Adrenal gland (tissue), 12 donors: ENCODE data around the gene FAM83C. TPM values are rescaled to one million over a fixed set of nuclear protein-coding genes. Genes with fewer than 3 reads are reported as not detected.
A peak's percentile ranks its signal among the peaks of the same experiment; 100 is the strongest.

Experiments used
- DNase-seq, 7 donors: peaks; one replicate each; pipeline ENCODE4 v3.0.0-alpha.2; 2019 to 2020
- H3K27ac ChIP-seq, 5 donors: fragments of 200-600 bp; sonication (generic) in 4 of 5; 1 replicate in 3 of 5; 2 replicates in 2 of 5; pipeline versions ENCODE4 v1.5.1 to v1.8.0; 2016 to 2020; ENCODE audit warnings: mild to moderate bottlenecking in 1 of 5
- H3K27me3 ChIP-seq: fragments of 200-600 bp; 2 replicates; pipeline ENCODE4 v1.8.0; 2021
- H3K36me3 ChIP-seq, 2 donors: fragments of 200-600 bp; replicated peaks in 1 of 2; 1 replicate in 1 of 2; 2 replicates in 1 of 2; pipeline versions ENCODE4 v1.5.1 to v1.8.0; 2018 to 2022
- H3K4me1 ChIP-seq, 2 donors: fragments of 200-600 bp; replicated peaks in 1 of 2; 1 replicate in 1 of 2; 2 replicates in 1 of 2; pipeline versions ENCODE4 v1.5.1 to v1.8.0; 2018 to 2021
- H3K4me3 ChIP-seq, 4 donors: fragments of 200-600 bp; sonication (generic) in 3 of 4; one replicate each; pipeline ENCODE4 v1.5.1; 2016 to 2018
- H3K9me3 ChIP-seq, 3 donors: fragments of 200-600 bp; sonication (generic) in 1 of 3; replicated peaks in 1 of 3; 1 replicate in 2 of 3; 2 replicates in 1 of 3; pipeline versions ENCODE4 v1.5.1 to v1.8.0; 2016 to 2021
- POLR2A ChIP-seq, 2 donors: fragments of 450-650 bp; IDR thresholded peaks; one replicate each; pipeline ENCODE4 v1.6.1; 2017; ENCODE audit warnings: antibody characterized with exemption in 2 of 2, mild to moderate bottlenecking in 2 of 2, moderate library complexity in 1 of 2
- WGBS, 4 donors: extraction: QIAGEN DNeasy Blood & Tissue Kit in 2 of 4; methylation state at CpG; one replicate each; pipeline versions ENCODE4 v1.1.5 to v1.1.7; 2013 to 2017; 5-methylcytosine and 5-hydroxymethylcytosine counted together
- intact Hi-C, 2 donors: fragments of 100-400 bp; cut with DNase I; formaldehyde crosslinking; loops; one replicate each; pipeline versions ENCODE4 v1.14.1 to v1.15.0; 2022 to 2023
- polyA plus RNA-seq, 3 donors: library from polyadenylated mRNA; stranded (reverse); fragments of 200-250 nt in 2 of 3; fragments of 350-450 nt in 1 of 3; fragmentation: Illumina TruSeq in 1 of 3; extraction: RNeasy Lipid Tissue Mini Kit (QIAGEN cat#74804) in 1 of 3; gene quantifications; one replicate each; pipeline ENCODE4 v1.2.3, GENCODE V29; 2013 to 2014
- total RNA-seq, 9 donors: library from RNA; depleted of rRNA in 4 of 9; stranded (reverse); fragments of >200 nt in 4 of 9; fragments of 120-200 nt in 1 of 9; fragmentation: NEBNext Ultra II Directional in 1 of 9; extraction: Animal tissue kit (Norgen Biotek cat#: 25700) in 1 of 9; gene quantifications; one replicate each; pipeline versions ENCODE4 v1.1.0 to v1.2.4, GENCODE V29; 2013 to 2023
- TF ChIP-seq, protein P1 (sequence below), 6 experiments: fragments of 450-650 bp in 4 of 6; fragments of 200-600 bp in 2 of 6; sonication (generic) in 1 of 6; IDR thresholded peaks; 1 replicate in 5 of 6; 2 replicates in 1 of 6; pipeline versions ENCODE4 v1.5.1 to v1.8.0; 2016 to 2021; ENCODE audit warnings: antibody characterized with exemption in 6 of 6, mild to moderate bottlenecking in 2 of 6, moderate library complexity in 1 of 6
- donor health status: healthy with polysubstance abuse.
- donor health status: Bipolar disorder and iron deficiency.
- donor health status: DM: yes; HTN: yes; CAD: no.
- donor health status: DM: no; HTN: no; CAD: no.
- donor health status: DM: no; HTN: no; CAD: no.
- donor health status: DM: yes; HTN: yes; CAD: no.

Gene FAM83C
- total and polyA plus RNA-seq, 12 donors = 0.03 to 0.11 TPM; not detected in 10

DNA sequence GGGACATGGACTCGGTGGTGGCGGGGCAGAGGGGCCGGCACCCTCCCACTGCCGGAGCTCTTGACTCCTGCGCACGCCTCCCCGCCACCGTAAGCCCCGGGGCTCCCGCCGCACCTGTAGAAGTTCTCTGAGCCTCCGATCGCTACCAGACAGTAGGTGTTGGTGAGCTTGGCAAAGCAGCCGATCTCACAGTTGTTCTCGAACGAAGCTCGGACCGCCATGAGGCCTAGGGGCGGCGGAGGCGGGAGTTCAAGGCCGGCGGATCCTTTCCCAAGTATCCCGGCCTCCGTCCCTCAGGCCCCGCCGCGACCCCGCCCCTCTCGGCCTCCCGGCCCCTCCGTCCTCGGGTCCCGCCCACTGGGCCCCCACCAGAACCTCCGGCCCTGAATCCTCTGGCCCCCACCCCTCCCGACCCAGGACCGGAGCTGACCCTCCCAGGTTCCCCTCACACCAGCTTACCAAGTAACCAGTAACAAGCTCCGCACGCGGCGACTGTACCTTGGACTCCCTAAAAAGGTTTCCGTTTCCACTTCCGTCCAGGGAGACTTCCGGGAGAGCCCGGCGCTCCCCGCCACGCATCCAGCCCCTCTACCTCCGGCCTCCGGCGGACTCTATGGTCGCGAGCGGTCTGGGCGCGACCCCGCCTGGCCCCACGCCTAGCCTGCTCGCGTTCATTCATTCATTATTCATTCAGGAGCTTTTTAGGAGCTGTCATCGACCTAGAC lies 7.8 kb downstream of the FAM83C start, which contains the start of gene EIF6:
Gene EIF6 (minus strand): TSS at position 506 of the 725 bp plus-strand sequence. CDS start 285 bp downstream, at position 221.
- Histone ChIP-seq H3K36me3 (peaks cover 0 to 13% of the 10 kb centered on the region in 2 donors), H3K4me1 (peaks cover 11 to 36% of the 10 kb centered on the region in 2 donors), H3K27ac (peak within 1 kb of the TSS in 4 of 5 donors; percentile 19 to 90 (median 74)), H3K27me3 (no peaks in the 10 kb centered on the region), H3K9me3 (no peaks in the 10 kb centered on the region), H3K4me3 (peak within 1 kb of the TSS; percentile 17 to 98 (median 75))
- TF ChIP-seq, protein P1, sequence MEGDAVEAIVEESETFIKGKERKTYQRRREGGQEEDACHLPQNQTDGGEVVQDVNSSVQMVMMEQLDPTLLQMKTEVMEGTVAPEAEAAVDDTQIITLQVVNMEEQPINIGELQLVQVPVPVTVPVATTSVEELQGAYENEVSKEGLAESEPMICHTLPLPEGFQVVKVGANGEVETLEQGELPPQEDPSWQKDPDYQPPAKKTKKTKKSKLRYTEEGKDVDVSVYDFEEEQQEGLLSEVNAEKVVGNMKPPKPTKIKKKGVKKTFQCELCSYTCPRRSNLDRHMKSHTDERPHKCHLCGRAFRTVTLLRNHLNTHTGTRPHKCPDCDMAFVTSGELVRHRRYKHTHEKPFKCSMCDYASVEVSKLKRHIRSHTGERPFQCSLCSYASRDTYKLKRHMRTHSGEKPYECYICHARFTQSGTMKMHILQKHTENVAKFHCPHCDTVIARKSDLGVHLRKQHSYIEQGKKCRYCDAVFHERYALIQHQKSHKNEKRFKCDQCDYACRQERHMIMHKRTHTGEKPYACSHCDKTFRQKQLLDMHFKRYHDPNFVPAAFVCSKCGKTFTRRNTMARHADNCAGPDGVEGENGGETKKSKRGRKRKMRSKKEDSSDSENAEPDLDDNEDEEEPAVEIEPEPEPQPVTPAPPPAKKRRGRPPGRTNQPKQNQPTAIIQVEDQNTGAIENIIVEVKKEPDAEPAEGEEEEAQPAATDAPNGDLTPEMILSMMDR (IDR thresholded peaks at IDR 0.05) = no peak
- TF ChIP-seq POLR2A (IDR thresholded peaks at IDR 0.05) = no peak
- WGBS, 4 donors = 0 to 1% (median 0%) methylated on average over 23 to 61 of the region's 61 CpGs
- DNase-seq = peak; percentile 77 to 90 (median 80)
- intact Hi-C loops = no loop called here

DNA sequence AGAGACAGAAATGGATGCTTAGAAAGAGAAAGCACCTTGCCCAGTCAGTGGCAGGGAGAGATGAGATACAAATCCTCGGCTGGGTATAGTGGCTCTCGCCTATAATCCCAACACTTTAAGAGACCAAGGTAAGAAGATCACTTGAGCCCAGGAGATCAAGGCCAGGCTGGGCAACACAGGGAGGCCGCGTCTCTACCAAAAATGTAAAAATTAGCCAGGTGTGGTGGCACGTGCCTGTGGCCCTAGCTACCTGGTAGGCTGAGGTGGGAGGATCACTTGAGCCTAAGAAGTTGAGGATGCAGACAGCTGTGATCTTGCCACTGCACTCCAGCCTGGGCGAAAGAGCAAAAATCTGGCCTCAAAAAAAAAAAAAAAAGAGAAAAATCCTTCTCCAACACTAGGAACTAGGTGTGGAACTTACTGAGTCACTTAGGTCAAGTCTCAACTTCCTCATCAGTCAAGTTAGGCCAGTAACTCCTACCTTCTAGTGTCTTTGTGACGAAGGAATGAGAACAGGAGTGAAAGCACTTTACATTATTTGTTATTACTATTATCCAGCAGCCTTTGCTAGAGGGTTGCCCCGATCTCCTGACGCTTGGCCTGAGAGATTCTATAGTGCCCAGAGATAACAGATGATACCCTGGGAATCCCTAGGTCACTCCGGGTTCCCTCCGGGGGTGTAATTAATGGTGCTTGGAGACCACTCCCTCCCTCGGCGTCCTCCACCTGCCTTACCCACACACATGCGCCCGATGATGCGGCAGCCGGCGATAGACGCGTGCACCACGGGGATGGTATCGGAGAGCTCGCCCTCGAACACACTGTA lies 8.6 kb downstream of the FAM83C start:
- peaks cover 0 to 21% of the 10 kb centered on the region in 2 donors for H3K36me3 ChIP-seq
- peak overlapping the region; percentile 17 to 98 (median 75) for H3K4me3 ChIP-seq
- no peaks in the 10 kb centered on the region for H3K27me3 ChIP-seq
- 15 to 32% (median 24%) methylated on average over 13 to 24 of the region's 24 CpGs for WGBS, 4 donors
- DNase-seq = peak in 2 of 7 donors; percentile 35 to 42
- peak overlapping the region in 3 of 5 donors; percentile 66 to 90 (median 82) for H3K27ac ChIP-seq
- intact Hi-C loops = no loop called here
- no peaks in the 10 kb centered on the region for H3K9me3 ChIP-seq
- H3K4me1 ChIP-seq = peaks cover 15 to 44% of the 10 kb centered on the region in 2 donors
- TF ChIP-seq POLR2A (IDR thresholded peaks at IDR 0.05) = no peak
- TF ChIP-seq, protein P1 (IDR thresholded peaks at IDR 0.05) = no peak

DNA sequence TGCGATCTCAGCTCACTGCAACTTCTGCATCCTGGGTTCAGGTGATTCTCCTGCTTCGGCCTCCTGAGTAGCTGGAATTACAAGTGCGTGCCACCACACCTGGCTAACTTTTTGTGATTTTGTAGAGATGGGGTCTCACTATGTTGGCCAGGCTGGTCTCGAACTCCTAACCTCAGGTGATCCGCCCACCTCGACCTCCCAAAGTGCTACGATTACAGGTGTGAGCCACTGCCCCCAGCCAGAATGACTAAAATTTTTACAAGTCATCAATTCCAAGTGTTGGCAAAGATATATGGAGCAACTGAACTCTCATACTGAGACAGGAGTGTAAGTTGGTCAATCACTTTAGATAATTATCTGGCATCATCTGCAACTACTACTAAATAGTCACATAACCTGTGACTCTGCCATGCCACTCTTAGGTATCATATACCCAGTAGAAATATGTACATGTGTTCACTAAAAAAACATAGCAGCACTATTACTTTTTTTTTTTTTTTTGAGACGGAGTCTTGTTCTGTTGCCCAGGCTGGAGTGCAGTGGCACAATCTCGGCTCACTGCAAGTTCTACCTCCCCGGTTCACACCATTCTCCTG lies 10.6 kb downstream of the FAM83C start:
- Histone ChIP-seq H3K27me3 (no peaks in the 10 kb centered on the region), H3K36me3 (peaks cover 0 to 24% of the 10 kb centered on the region in 2 donors), H3K9me3 (no peaks in the 10 kb centered on the region), H3K4me3 (no peak overlapping the region), H3K4me1 (peaks cover 26 to 53% of the 10 kb centered on the region in 2 donors), H3K27ac (no peak overlapping the region)
- 95 to 99% (median 95%) methylated on average over 10 of the region's 10 CpGs for WGBS, 4 donors
- TF ChIP-seq, protein P1 (IDR thresholded peaks at IDR 0.05) = no peak
- TF ChIP-seq POLR2A (IDR thresholded peaks at IDR 0.05) = no peak
- no peak for DNase-seq
- intact Hi-C loops = no loop called here

DNA sequence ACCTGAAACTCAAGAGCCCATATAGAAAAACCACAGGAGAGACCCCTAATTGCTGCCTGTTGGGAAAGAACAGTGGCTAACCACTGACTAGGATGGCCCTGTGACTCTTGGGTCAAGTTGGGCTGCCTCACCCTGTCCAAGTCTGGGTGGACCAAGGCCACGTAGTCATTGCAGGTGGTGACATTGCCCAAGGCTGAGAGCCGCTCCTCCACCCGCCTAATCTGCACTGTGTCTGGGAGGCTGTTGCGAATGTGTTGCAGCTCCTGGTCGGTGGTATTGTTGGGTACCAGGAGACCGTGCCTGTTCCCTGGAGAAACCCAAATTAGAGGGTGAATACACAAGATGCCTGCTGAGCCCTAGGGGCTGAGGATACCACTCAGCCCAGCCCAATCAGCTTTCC lies 11.7 kb downstream of the FAM83C start:
- no peaks in the 10 kb centered on the region for H3K9me3 ChIP-seq
- peaks cover 0 to 24% of the 10 kb centered on the region in 2 donors for H3K36me3 ChIP-seq
- WGBS, 4 donors = 77 to 94% (median 83%) methylated on average over 3 to 6 of the region's 6 CpGs; no CpG with 5 or more reads in 1 of the 4 donors
- TF ChIP-seq, protein P1 (IDR thresholded peaks at IDR 0.05) = no peak
- no peak for TF ChIP-seq POLR2A (IDR thresholded peaks at IDR 0.05)
- no peak overlapping the region for H3K4me3 ChIP-seq
- peak in 2 of 7 donors; percentile 53 for DNase-seq
- peaks cover 37 to 64% of the 10 kb centered on the region in 2 donors for H3K4me1 ChIP-seq
- H3K27ac ChIP-seq = peak overlapping the region in 2 of 5 donors; percentile 99 to 100
- intact Hi-C loops = no loop called here
- H3K27me3 ChIP-seq = no peaks in the 10 kb centered on the region
